Gastroesophageal sphincter (tissue), 4 donors: ENCODE data around the gene TMPRSS11D. TPM values are rescaled to one million over a fixed set of nuclear protein-coding genes. Genes with fewer than 3 reads are reported as not detected.

Experiments used
- ATAC-seq: fragments of 150-250 bp; one replicate; pipeline ENCODE4 v1.9.1; 2016; ENCODE audit warnings: mild to moderate bottlenecking, moderate library complexity
- H3K27ac ChIP-seq, 4 donors: fragments of 200-600 bp; sonication (generic) in 3 of 4; 1 replicate in 3 of 4; 2 replicates in 1 of 4; pipeline ENCODE4 v1.5.1; 2016 to 2019
- H3K27me3 ChIP-seq: fragments of 200-600 bp; sonication (generic); one replicate; pipeline ENCODE4 v1.5.1; 2019
- H3K36me3 ChIP-seq, 2 donors: fragments of 200-600 bp; sonication (generic); one replicate each; pipeline ENCODE4 v1.5.1; 2019; ENCODE audit warnings: control low read depth in 1 of 2
- H3K4me1 ChIP-seq, 3 donors: fragments of 200-600 bp; sonication (generic); 1 replicate in 2 of 3; 2 replicates in 1 of 3; pipeline ENCODE4 v1.5.1; 2016 to 2019; ENCODE audit warnings: control low read depth in 2 of 3
- H3K4me3 ChIP-seq, 2 donors: fragments of 200-600 bp; sonication (generic); one replicate each; pipeline ENCODE4 v1.5.1; 2019; ENCODE audit warnings: mild to moderate bottlenecking in 1 of 2, moderate library complexity in 1 of 2
- H3K9me3 ChIP-seq, 3 donors: fragments of 200-600 bp; sonication (generic); one replicate each; pipeline ENCODE4 v1.5.1; 2017 to 2019; ENCODE audit warnings: control low read depth in 2 of 3
- CTCF ChIP-seq, 4 experiments: fragments of 200-600 bp in 2 of 4; fragments of 450-650 bp in 2 of 4; sonication (generic) in 1 of 4; IDR thresholded peaks; one replicate each; pipeline ENCODE4 v1.5.1; 2017 to 2019; ENCODE audit warnings: antibody characterized with exemption in 4 of 4, mild to moderate bottlenecking in 2 of 4, moderate library complexity in 2 of 4
- EP300 ChIP-seq: sonication (generic); formaldehyde crosslinking; IDR thresholded peaks from one replicate; pipeline ENCODE4 v1.6.1; 2017; ENCODE audit warnings: antibody characterized with exemption, mild to moderate bottlenecking
- POLR2A ChIP-seq, 2 donors: fragments of 450-650 bp; IDR thresholded peaks; one replicate each; pipeline ENCODE4 v1.6.1; 2017; ENCODE audit warnings: antibody characterized with exemption in 2 of 2, mild to moderate bottlenecking in 2 of 2, moderate library complexity in 1 of 2
- POLR2AphosphoS5 ChIP-seq: sonication (generic); formaldehyde crosslinking; IDR thresholded peaks from one replicate; pipeline ENCODE4 v1.6.1; 2017; ENCODE audit warnings: antibody characterized with exemption
- WGBS, 2 donors: methylation state at CpG; one replicate each; pipeline ENCODE4 v1.1.5; 2018; ENCODE audit warnings: low coverage in 1 of 2; 5-methylcytosine and 5-hydroxymethylcytosine counted together
- total RNA-seq, 4 donors: library from RNA; depleted of rRNA; stranded (reverse); fragments of >200 nt; gene quantifications; one replicate each; pipeline ENCODE4 v1.1.0, GENCODE V29; 2016

The TMPRSS11D gene
- total RNA-seq, 4 donors from 2014 or later: 0.27 to 17.6 (median 1.2) TPM

- TF ChIP-seq POLR2A (IDR thresholded peaks at IDR 0.05) (no peak), CTCF (IDR thresholded peaks at IDR 0.05) (no peak), EP300 (no peak), POLR2AphosphoS5 (no peak)
- no peaks in the 10 kb centered on the region for H3K27me3 ChIP-seq
- no peak overlapping the region for H3K4me3 ChIP-seq
- H3K9me3 ChIP-seq: no peaks in the 10 kb centered on the region
- 33 to 67% methylated on average over 1 of the region's 1 CpG for WGBS, 2 donors
- no peaks in the 10 kb centered on the region for H3K36me3 ChIP-seq
- no peaks in the 10 kb centered on the region for H3K4me1 ChIP-seq
- H3K27ac ChIP-seq: no peak overlapping the region
- ATAC-seq: no peak
Observed at GRCh38 chr4:67873116-67873515, 10.7 kb downstream of the TMPRSS11D start.

GRCh38 chr4:67871867-67872266 lies 11.9 kb downstream of the TMPRSS11D start:
- Histone ChIP-seq H3K4me1 (no peaks in the 10 kb centered on the region), H3K27me3 (no peaks in the 10 kb centered on the region), H3K4me3 (no peak overlapping the region), H3K9me3 (no peaks in the 10 kb centered on the region), H3K27ac (no peak overlapping the region), H3K36me3 (no peaks in the 10 kb centered on the region)
- TF ChIP-seq CTCF (IDR thresholded peaks at IDR 0.05): peak in 1 of 4 experiments; percentile 10
- no peak for TF ChIP-seq POLR2AphosphoS5
- TF ChIP-seq POLR2A (IDR thresholded peaks at IDR 0.05): no peak
- no peak for ATAC-seq

GRCh38 chr4:67869580-67870190 lies 14.1 kb downstream of the TMPRSS11D start:
- no peaks in the 10 kb centered on the region for H3K36me3 ChIP-seq
- H3K27ac ChIP-seq: no peak overlapping the region
- H3K9me3 ChIP-seq: peaks cover 0 to 5% (median 0%) of the 10 kb centered on the region in 3 donors
- no peaks in the 10 kb centered on the region for H3K4me1 ChIP-seq
- WGBS, 2 donors: 80 to 87% methylated on average over 4 of the region's 4 CpGs
- TF ChIP-seq POLR2AphosphoS5: no peak
- TF ChIP-seq CTCF (IDR thresholded peaks at IDR 0.05): no peak
- no peak for TF ChIP-seq EP300
- no peak for TF ChIP-seq POLR2A (IDR thresholded peaks at IDR 0.05)
- H3K27me3 ChIP-seq: no peaks in the 10 kb centered on the region
- H3K4me3 ChIP-seq: no peak overlapping the region
- ATAC-seq: no peak

GRCh38 chr4:67861513-67861912 lies 22.3 kb downstream of the TMPRSS11D start:
- no peak for TF ChIP-seq POLR2A (IDR thresholded peaks at IDR 0.05)
- no peak for TF ChIP-seq EP300
- TF ChIP-seq POLR2AphosphoS5: no peak
- TF ChIP-seq CTCF (IDR thresholded peaks at IDR 0.05): no peak
- Histone ChIP-seq H3K27ac (no peak overlapping the region), H3K4me3 (no peak overlapping the region), H3K27me3 (no peaks in the 10 kb centered on the region), H3K36me3 (no peaks in the 10 kb centered on the region), H3K9me3 (peaks cover 0 to 5% (median 0%) of the 10 kb centered on the region in 3 donors), H3K4me1 (no peaks in the 10 kb centered on the region)
- WGBS, 2 donors: 55 to 63% methylated on average over 6 of the region's 6 CpGs
- ATAC-seq: no peak

GRCh38 chr4:67853336-67853735 lies 30.5 kb downstream of the TMPRSS11D start:
- TF ChIP-seq POLR2A (IDR thresholded peaks at IDR 0.05) (no peak), POLR2AphosphoS5 (no peak)
- Histone ChIP-seq H3K4me3 (no peak overlapping the region), H3K9me3 (peaks cover 0 to 4% (median 0%) of the 10 kb centered on the region in 3 donors), H3K4me1 (no peaks in the 10 kb centered on the region), H3K36me3 (no peaks in the 10 kb centered on the region), H3K27ac (no peak overlapping the region), H3K27me3 (no peaks in the 10 kb centered on the region)
- WGBS, 2 donors: 64 to 80% methylated on average over 2 of the region's 2 CpGs
- no peak for ATAC-seq
